Karpas-422 (cell line): ENCODE results near the gene FABP1. TPM values are rescaled to one million over a fixed set of nuclear protein-coding genes. Genes with fewer than 3 reads are reported as not detected.

Experiments
- DNase-seq: peaks from one replicate; pipeline ENCODE4 v3.0.0-alpha.2; 2015
- H2AFZ ChIP-seq: fragments of 200-600 bp; sonication (generic); 2 replicates; pipeline ENCODE4 v1.6.1; 2014; ENCODE audit warnings: antibody characterized with exemption, low read length, mixed read lengths
- H3K27ac ChIP-seq: fragments of 200-600 bp; sonication (generic); 2 replicates; pipeline ENCODE4 v1.5.1; 2014; ENCODE audit warnings: mild to moderate bottlenecking, low read length, moderate library complexity
- H3K27me3 ChIP-seq: fragments of 200-600 bp; sonication (generic); 2 replicates; pipeline ENCODE4 v1.6.1; 2014; ENCODE audit warnings: low read length, mixed read lengths
- H3K36me3 ChIP-seq: fragments of 200-600 bp; sonication (generic); 2 replicates; pipeline ENCODE4 v1.6.1; 2014; ENCODE audit warnings: low read length, mixed read lengths; ENCODE audit not compliant: insufficient read depth
- H3K4me1 ChIP-seq: fragments of 200-600 bp; sonication (generic); 2 replicates; pipeline ENCODE4 v1.6.1; 2014; ENCODE audit warnings: mild to moderate bottlenecking, low read length, mixed read lengths
- H3K4me2 ChIP-seq: fragments of 200-600 bp; sonication (generic); 2 replicates; pipeline ENCODE4 v1.6.1; 2014; ENCODE audit warnings: low read length, low read depth, mild to moderate bottlenecking; ENCODE audit not compliant: poor library complexity, severe bottlenecking
- H3K4me3 ChIP-seq: fragments of 200-600 bp; sonication (generic); 2 replicates; pipeline ENCODE4 v1.5.1; 2014; ENCODE audit warnings: mild to moderate bottlenecking, antibody characterized with exemption, low read length, mixed read lengths
- H3K79me2 ChIP-seq: fragments of 200-600 bp; sonication (generic); 2 replicates; pipeline ENCODE4 v1.6.1; 2014; ENCODE audit warnings: mild to moderate bottlenecking, low read length, mixed read lengths
- H3K9ac ChIP-seq: fragments of 200-600 bp; sonication (generic); 2 replicates; pipeline ENCODE4 v1.6.0; 2014; ENCODE audit warnings: low read length
- H3K9me2 ChIP-seq: fragments of 200-600 bp; sonication (generic), shearing (Covaris generic); replicated peaks from 2 replicates; pipeline ENCODE4 v1.6.0; 2014; ENCODE audit warnings: mild to moderate bottlenecking, low read length, moderate library complexity; ENCODE audit not compliant: insufficient read depth
- H3K9me3 ChIP-seq: fragments of 300-700, 200-600 bp; sonication (generic); 2 replicates; pipeline ENCODE4 v1.6.1; 2014; ENCODE audit warnings: low read length, mixed read lengths
- H4K20me1 ChIP-seq: fragments of 200-600 bp; sonication (generic); 2 replicates; pipeline ENCODE4 v1.6.1; 2014; ENCODE audit warnings: mild to moderate bottlenecking, antibody characterized with exemption, low read length, low read depth; ENCODE audit not compliant: insufficient read depth
- total RNA-seq: library from RNA; depleted of rRNA; stranded (reverse); fragments of >200 nt; shearing (Covaris generic); gene quantifications from 2 replicates; pipeline ENCODE4 v1.2.3, GENCODE V29; 2014; ENCODE audit warnings: low replicate concordance

FABP1 gene
- total RNA-seq, 1 experiment from 2014 or later, result not detected

DNA sequence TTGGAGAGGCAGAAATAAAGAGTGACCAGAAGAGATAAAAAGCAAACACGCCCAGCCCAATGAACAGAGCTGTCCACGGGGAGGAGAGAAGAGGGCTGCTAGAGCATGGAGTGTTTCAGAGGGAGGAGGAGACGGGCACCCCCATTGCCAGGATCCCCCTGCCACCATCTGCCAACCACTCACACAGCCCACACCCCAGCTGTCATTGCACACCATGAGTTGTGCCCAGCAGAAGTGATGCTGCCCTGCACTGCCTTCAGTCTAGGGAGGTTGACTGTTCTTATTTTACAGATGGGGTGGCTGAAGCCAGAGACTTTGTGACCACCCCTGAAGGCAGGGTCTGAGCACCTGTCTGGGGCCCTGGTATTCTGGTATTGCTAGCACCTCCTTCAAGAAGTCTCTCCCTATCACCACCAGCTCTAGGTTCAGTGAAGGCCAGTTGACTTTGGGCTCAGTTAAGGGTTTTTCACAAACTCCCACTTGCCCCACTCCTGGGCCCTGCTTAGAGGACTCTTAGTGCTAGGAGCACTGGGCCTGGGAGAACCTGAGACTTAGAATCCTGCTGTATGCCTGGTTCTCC is 2.4 kb downstream of the FABP1 start:
- no peaks in the 10 kb centered on the region for H4K20me1 ChIP-seq
- no peaks in the 10 kb centered on the region for H3K27me3 ChIP-seq

DNA sequence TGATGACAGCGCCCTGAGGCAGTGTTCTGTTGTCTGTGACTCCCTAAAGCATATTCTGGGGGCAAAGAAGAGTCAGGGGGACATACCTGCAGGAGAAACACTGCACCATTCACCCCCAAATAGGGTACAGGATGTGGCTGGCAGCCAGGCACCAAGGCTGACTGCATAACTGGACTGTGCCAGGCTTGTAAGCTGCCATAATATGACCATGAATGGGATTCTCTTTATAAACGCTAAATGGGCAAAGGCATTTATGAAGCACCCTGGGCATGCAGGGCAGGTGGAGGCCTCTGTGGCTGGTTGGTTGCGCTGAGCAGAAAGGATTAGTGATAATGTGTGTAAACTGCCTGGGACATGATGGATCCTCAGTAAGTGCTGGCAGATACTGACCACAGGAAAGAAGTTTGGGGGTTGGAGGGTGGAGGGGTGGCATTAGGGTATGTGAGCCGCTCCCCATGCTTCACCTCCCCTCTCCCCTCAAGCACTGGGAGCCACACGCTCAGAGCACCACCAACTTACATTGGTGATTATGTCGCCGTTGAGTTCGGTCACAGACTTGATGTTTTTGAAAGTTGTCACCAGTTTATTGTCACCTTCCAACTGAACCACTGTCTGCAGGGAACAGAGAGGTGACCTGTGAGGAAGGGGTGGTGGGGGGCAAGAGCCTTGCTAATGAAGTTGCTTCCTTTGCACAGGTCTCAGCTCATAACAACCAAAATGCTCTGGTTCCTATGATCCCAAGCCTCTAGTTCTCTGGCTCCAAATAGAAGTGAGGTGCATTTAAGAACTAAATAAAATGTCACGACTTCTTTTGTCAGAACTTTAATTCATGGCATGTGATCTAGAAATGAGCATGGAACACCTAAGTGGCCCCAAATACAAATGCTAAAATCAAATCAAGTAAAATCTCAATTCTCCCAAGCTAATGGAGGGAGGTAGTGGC is 3.6 kb downstream of the FABP1 start:
- no peaks in the 10 kb centered on the region for H3K9me2 ChIP-seq
- H3K9me3 ChIP-seq, result no peaks in the 10 kb centered on the region
- H3K9ac ChIP-seq, result no peak overlapping the region
- no peaks in the 10 kb centered on the region for H4K20me1 ChIP-seq
- no peak overlapping the region for H3K4me2 ChIP-seq
- no peak for DNase-seq
- H3K79me2 ChIP-seq, result no peaks in the 10 kb centered on the region
- H2AFZ ChIP-seq, result no peak overlapping the region
- no peaks in the 10 kb centered on the region for H3K36me3 ChIP-seq
- H3K27ac ChIP-seq, result no peak overlapping the region
- H3K4me1 ChIP-seq, result no peaks in the 10 kb centered on the region
- H3K4me3 ChIP-seq, result no peak overlapping the region
- no peaks in the 10 kb centered on the region for H3K27me3 ChIP-seq

More for the DNA sequence above, 2.4 kb downstream of the FABP1 start:
- no peak overlapping the region for H3K4me3 ChIP-seq
- H3K9me3 ChIP-seq, result no peaks in the 10 kb centered on the region
- H3K27ac ChIP-seq, result no peak overlapping the region
- H3K9me2 ChIP-seq, result no peaks in the 10 kb centered on the region
- H3K4me1 ChIP-seq, result no peaks in the 10 kb centered on the region
- H3K36me3 ChIP-seq, result no peaks in the 10 kb centered on the region
- DNase-seq, result no peak
- H2AFZ ChIP-seq, result no peak overlapping the region
- no peak overlapping the region for H3K4me2 ChIP-seq
- no peak overlapping the region for H3K9ac ChIP-seq
- no peaks in the 10 kb centered on the region for H3K79me2 ChIP-seq

DNA sequence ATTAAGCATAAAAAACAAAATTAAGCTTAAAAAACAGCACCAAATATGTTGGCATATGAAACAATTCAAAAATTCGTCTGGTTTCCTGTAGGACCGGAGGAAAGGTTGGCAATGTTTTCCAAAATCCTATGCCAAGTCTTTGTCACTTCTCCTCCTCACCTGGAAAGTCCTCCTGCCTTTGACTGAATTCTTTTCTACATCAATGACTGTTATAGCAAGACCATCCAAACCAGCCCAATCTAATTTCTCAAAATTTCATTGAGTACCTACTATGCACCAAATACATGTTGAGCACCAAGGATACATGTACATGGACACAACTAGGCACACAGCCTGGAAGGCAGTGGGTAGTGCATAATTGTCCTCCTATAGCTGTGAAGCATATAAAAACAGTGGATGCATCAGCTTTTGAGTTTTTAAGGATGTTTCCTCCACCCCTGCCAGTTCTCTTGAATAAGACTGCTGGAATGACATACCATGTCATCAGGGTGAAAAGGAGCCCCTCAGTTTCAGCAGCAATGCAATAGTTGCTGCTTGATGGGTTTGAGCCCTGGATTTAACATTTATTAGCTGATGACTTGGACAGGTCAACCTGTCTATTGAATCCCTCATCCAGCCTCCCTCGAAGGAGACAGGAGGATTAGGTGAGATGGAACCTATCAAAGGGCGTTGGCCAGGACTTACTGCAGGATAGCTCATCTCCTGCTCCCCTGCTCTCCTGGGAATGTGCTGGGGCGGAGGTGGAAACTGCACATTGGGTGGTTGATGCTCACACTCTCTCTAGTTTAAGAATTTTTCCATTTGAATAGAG is 4.5 kb downstream of the FABP1 start:
- no peaks in the 10 kb centered on the region for H3K9me2 ChIP-seq
- H3K4me3 ChIP-seq, result no peak overlapping the region
- no peaks in the 10 kb centered on the region for H3K4me1 ChIP-seq
- H3K27me3 ChIP-seq, result no peaks in the 10 kb centered on the region
- H3K4me2 ChIP-seq, result no peak overlapping the region
- H3K27ac ChIP-seq, result no peak overlapping the region
- H3K79me2 ChIP-seq, result no peaks in the 10 kb centered on the region
- no peak overlapping the region for H2AFZ ChIP-seq
- H4K20me1 ChIP-seq, result no peaks in the 10 kb centered on the region
- DNase-seq, result no peak
- no peaks in the 10 kb centered on the region for H3K9me3 ChIP-seq
- H3K36me3 ChIP-seq, result no peaks in the 10 kb centered on the region
- no peak overlapping the region for H3K9ac ChIP-seq

DNA sequence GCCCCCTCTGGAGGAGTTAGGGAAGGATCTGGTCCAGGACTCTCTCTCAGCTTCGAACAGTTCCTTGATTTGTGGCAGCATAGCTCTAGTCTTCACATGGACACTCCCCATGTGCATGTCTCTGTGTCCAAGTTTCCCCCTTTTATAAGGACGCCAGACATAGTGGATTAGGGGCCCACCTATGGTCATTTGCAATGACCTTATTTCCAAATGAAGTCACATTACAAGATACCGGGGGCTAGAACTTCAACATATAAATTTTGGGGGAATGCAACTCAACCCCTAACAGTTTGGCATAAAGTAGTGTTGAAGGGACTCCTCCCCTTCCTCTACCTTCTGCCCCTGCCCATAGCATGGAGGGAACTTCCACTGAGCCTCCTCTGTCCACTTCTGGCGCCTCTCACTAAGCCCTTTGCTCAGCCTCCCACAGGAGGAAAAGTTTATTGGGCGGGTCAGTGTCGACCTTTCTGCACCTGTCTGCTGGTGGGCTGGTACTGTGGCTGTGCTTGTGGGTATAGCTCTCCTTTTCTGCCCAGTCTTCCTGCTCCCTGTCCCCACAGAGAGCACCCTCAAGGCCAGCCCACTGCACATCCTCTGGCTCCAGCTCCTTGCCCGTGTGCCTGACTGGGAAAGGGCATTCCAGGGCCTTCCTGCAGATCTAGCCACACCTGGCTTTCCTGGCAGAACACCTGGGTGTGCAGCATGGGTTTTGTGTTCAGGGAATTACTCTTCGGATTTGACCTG is 5.5 kb downstream of the FABP1 start:
- no peaks in the 10 kb centered on the region for H4K20me1 ChIP-seq
- no peaks in the 10 kb centered on the region for H3K9me2 ChIP-seq
- no peaks in the 10 kb centered on the region for H3K9me3 ChIP-seq

DNA sequence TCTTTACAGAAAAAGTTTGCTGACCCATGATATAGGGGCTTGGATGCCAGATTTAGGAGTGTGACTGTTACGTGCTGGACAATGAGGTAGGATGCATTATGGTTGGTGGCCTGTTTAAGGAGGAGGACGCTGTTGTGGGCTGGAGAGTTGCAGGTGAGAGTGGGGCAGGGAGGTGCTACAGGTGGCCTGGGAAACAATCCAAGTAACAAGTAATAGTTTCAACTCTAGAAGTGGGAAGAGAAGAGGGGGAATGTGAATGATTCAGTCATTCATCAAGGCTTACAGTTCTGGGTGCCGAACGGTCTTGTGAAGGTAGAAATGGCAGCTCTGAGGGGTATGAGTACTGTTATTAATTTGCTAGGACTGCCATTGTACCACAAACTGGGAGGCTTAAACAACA is 6.2 kb downstream of the FABP1 start:
- H3K9me3 ChIP-seq, result no peaks in the 10 kb centered on the region
- no peaks in the 10 kb centered on the region for H3K4me1 ChIP-seq
- no peaks in the 10 kb centered on the region for H3K79me2 ChIP-seq
- H4K20me1 ChIP-seq, result no peaks in the 10 kb centered on the region
- H3K9me2 ChIP-seq, result no peaks in the 10 kb centered on the region
- no peak for DNase-seq
- H3K9ac ChIP-seq, result no peak overlapping the region
- H2AFZ ChIP-seq, result no peak overlapping the region
- no peaks in the 10 kb centered on the region for H3K27me3 ChIP-seq
- H3K4me3 ChIP-seq, result no peak overlapping the region
- no peak overlapping the region for H3K4me2 ChIP-seq
- H3K27ac ChIP-seq, result no peak overlapping the region
- no peaks in the 10 kb centered on the region for H3K36me3 ChIP-seq

More for the DNA sequence above, 5.5 kb downstream of the FABP1 start:
- Histone ChIP-seq H3K4me1 (no peaks in the 10 kb centered on the region), H3K4me3 (no peak overlapping the region), H3K79me2 (no peaks in the 10 kb centered on the region), H3K27ac (no peak overlapping the region), H2AFZ (no peak overlapping the region), H3K27me3 (no peaks in the 10 kb centered on the region), H3K4me2 (no peak overlapping the region), H3K9ac (no peak overlapping the region), H3K36me3 (no peaks in the 10 kb centered on the region)
- no peak for DNase-seq

DNA sequence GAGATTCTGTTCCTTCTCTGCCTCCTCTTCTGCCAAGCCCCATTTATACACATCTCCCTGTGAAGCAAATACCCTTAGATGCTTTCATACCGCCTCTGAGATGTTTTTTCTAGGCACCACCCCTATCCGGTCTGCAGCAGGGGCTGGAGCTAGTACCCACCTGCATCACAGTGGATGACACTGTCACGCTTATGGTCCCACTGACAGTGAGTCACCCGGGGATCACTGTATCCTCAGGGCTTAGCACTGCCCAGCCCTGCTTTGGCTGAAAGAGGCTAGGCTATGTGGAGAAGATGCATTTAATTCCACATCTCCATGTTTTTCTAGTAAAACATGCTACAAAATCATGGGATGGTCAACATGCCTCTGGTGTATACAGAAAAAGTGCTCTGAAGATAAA is 9.9 kb downstream of the FABP1 start:
- Histone ChIP-seq H4K20me1 (no peaks in the 10 kb centered on the region), H3K9me2 (no peaks in the 10 kb centered on the region), H3K4me3 (no peak overlapping the region), H3K4me2 (no peak overlapping the region), H3K79me2 (no peaks in the 10 kb centered on the region), H3K27ac (no peak overlapping the region), H2AFZ (no peak overlapping the region), H3K9me3 (no peaks in the 10 kb centered on the region), H3K27me3 (no peaks in the 10 kb centered on the region), H3K4me1 (no peaks in the 10 kb centered on the region), H3K36me3 (no peaks in the 10 kb centered on the region), H3K9ac (no peak overlapping the region)
- DNase-seq, result no peak

DNA sequence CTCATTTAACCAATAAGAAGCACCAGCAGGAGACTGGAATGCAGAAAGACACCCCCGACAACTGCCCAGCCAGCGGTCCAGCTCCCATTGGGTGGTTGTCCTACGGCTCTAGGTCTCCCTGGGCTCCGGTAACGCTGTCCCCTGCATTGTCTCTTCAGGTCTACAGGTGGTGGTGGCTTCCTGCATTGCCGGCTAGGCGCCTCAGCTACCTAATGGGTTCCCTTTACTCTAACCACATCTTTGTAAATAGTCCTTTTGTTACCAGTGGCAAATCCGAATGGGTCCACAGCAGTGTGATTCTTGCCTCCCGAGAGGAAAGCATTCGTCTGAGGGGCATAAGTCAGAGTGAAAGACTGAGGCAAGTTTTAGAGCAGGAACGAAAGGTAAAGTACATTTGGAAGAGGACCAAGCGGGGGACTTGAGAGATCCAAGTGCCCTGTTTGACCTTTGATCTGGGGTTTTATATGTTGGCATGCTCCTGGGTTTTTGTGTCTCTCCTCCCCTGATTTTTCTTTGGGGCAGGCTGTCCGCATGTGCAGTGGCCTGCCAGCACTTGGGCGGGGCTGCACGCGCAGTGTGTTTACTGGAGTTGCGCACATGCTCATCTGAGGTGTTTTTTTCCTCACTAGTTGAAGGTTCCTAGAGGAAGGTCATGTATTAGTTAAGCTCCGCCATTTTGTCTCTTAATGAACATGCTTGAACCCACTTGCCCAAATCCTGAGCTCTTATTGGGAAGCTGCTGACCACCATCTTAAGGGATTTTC is 11.0 kb downstream of the FABP1 start:
- no peaks in the 10 kb centered on the region for H3K4me1 ChIP-seq
- no peaks in the 10 kb centered on the region for H3K9me2 ChIP-seq
- H3K79me2 ChIP-seq, result no peaks in the 10 kb centered on the region
- H3K9me3 ChIP-seq, result no peaks in the 10 kb centered on the region
- no peak overlapping the region for H3K4me3 ChIP-seq
- no peak overlapping the region for H3K4me2 ChIP-seq
- H3K9ac ChIP-seq, result no peak overlapping the region
- no peaks in the 10 kb centered on the region for H4K20me1 ChIP-seq
- H2AFZ ChIP-seq, result no peak overlapping the region
- no peaks in the 10 kb centered on the region for H3K36me3 ChIP-seq
- no peaks in the 10 kb centered on the region for H3K27me3 ChIP-seq
- no peak for DNase-seq
- no peak overlapping the region for H3K27ac ChIP-seq
